ENCODE measurements around the gene ABCA7. TPM values are rescaled to one million over a fixed set of nuclear protein-coding genes. Genes with fewer than 3 reads are reported as not detected.

Gene ABCA7
- total and polyA plus RNA-seq, 2 of the 13 experiments (the other 11 are each of a cell fraction or from before 2014, with no cell fraction given): 4.4 to 32.4 TPM

DNA sequence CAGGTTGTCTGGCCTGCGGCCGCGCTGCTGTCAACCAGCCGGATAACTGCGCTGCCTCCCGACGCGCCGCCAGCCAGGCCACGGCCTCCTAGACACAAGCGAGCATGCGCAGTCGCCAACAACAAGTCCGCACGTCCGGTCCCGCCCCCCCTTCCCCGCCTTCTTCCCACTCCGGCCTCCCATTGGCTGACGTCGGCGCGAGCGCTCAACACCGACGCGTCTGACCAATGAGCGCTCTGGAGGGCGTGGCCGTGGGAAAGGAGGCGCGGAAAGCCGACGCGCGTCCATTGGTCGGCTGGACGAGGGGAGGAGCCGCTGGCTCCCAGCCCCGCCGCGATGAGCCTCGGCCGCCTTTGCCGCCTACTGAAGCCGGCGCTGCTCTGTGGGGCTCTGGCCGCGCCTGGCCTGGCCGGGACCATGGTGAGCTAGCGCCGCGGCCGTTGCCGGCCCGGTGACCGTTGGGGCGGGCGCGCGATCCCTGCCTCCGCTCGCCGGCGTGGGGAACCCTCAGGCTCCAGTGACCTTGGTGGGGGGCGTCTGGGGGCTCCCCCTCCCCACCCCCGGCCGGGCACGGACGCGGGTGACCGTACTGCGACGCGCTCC is 63.9 kb downstream of the ABCA7 start, which contains the start of gene GPX4 (continued):
- TF ChIP-seq MTF2 (CRISPR knock-in tag; IDR thresholded peaks at IDR 0.05; ENCODE audit: borderline replicate concordance) (no peak), ZNF670 (CRISPR knock-in tag; IDR thresholded peaks at IDR 0.05; ENCODE audit: borderline replicate concordance) (peak; percentile 78; the same call in 1 of the 2 replicates), ZNF138 (CRISPR knock-in tag; IDR thresholded peaks at IDR 0.05; ENCODE audit: low read depth) (no peak), TMF1 (CRISPR knock-in tag; IDR thresholded peaks at IDR 0.05; ENCODE audit: low read depth) (peak; percentile 72), ZC3H13 (CRISPR knock-in tag; IDR thresholded peaks at IDR 0.05) (no peak), ZNF34 (CRISPR knock-in tag; IDR thresholded peaks at IDR 0.05; ENCODE audit: borderline replicate concordance) (no peak), MED13 (CRISPR knock-in tag; IDR thresholded peaks at IDR 0.05) (0 out of 2 replicates have a peak, but pooled peaks have one; percentile 25), ZNF572 (CRISPR knock-in tag; IDR thresholded peaks at IDR 0.05) (no peak), RELA (CRISPR knock-in tag; IDR thresholded peaks at IDR 0.05) (peak; percentile 43; the same call in 1 of the 2 replicates), RBAK (CRISPR knock-in tag; IDR thresholded peaks at IDR 0.05) (no peak), KLF16 (CRISPR knock-in tag; IDR thresholded peaks at IDR 0.05) (peak in 1 of 2 experiments; percentile 72; a peak in 2 of 4 replicates), GATAD1 (CRISPR knock-in tag; IDR thresholded peaks at IDR 0.05) (0 out of 2 replicates have a peak, but pooled peaks have one; percentile 29), IKZF4 (CRISPR knock-in tag; IDR thresholded peaks at IDR 0.05; ENCODE audit: borderline replicate concordance, low read depth, not compliant biosample characterization) (peak; percentile 75), ARNT2 (CRISPR knock-in tag; IDR thresholded peaks at IDR 0.05; ENCODE audit: low read depth) (peak; percentile 90), HOXA5 (CRISPR knock-in tag; IDR thresholded peaks at IDR 0.05) (no peak), ZNF615 (CRISPR knock-in tag; IDR thresholded peaks at IDR 0.05; ENCODE audit: borderline replicate concordance) (no peak)
- TF ChIP-seq, protein P1, sequence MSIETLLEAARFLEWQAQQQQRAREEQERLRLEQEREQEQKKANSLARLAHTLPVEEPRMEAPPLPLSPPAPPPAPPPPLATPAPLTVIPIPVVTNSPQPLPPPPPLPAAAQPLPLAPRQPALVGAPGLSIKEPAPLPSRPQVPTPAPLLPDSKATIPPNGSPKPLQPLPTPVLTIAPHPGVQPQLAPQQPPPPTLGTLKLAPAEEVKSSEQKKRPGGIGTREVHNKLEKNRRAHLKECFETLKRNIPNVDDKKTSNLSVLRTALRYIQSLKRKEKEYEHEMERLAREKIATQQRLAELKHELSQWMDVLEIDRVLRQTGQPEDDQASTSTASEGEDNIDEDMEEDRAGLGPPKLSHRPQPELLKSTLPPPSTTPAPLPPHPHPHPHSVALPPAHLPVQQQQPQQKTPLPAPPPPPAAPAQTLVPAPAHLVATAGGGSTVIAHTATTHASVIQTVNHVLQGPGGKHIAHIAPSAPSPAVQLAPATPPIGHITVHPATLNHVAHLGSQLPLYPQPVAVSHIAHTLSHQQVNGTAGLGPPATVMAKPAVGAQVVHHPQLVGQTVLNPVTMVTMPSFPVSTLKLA (IDR thresholded peaks at IDR 0.05): peak; percentile 57
- TF ChIP-seq, protein P2, sequence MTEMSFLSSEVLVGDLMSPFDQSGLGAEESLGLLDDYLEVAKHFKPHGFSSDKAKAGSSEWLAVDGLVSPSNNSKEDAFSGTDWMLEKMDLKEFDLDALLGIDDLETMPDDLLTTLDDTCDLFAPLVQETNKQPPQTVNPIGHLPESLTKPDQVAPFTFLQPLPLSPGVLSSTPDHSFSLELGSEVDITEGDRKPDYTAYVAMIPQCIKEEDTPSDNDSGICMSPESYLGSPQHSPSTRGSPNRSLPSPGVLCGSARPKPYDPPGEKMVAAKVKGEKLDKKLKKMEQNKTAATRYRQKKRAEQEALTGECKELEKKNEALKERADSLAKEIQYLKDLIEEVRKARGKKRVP (CRISPR knock-in tag; IDR thresholded peaks at IDR 0.05): peak in 1 of 2 experiments; percentile 12; a peak in 1 of 4 replicates
- TF ChIP-seq, protein P3, sequence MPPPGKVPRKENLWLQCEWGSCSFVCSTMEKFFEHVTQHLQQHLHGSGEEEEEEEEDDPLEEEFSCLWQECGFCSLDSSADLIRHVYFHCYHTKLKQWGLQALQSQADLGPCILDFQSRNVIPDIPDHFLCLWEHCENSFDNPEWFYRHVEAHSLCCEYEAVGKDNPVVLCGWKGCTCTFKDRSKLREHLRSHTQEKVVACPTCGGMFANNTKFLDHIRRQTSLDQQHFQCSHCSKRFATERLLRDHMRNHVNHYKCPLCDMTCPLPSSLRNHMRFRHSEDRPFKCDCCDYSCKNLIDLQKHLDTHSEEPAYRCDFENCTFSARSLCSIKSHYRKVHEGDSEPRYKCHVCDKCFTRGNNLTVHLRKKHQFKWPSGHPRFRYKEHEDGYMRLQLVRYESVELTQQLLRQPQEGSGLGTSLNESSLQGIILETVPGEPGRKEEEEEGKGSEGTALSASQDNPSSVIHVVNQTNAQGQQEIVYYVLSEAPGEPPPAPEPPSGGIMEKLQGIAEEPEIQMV (CRISPR knock-in tag; IDR thresholded peaks at IDR 0.05; ENCODE audit: low read depth): no peak

Data from HepG2 (cell line).